ENCODE data around the gene PAX7.

PAX7 gene

DNA sequence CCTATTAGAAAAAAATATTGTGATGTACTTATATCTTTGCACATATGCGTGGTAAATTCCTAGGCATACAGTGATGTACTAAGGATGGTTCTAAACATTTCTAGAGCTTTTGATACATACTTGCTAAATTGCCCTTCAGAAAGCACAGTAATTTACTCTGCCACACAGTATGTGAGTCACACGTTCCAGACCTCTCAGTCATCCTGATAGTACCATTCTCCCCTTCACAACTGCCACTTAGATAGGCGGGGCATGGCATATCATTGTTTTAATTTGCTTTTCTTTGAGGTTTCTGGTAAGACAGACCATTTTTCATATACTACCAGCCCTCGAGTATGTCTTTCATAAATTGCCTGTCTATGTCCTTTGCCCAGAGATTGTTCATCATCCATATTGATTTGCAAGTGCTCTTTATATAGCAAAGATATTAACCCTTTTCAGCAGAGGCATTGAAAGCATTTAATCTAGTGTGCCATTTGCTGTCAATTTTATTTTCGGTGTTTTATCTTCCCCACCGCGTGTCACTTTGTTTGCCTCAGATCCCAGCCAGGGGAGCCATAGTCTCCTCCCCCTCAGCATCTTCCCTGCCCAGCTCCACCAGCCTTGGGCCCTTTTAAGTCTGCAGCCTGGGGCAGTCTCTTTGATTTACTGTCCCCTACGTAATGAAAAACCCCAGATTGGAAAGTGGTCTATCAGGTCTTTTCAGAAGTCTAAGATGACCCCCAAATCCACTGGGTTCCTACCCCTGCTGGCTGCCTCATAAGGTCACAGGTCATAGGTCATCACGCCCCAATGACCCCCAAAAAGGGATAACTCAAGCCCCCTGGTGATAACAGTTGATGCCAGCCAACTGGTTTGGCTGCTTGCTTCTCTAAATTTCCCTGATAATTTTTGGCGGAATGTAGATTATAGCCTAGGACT lies 11.8 kb upstream of the PAX7 start:
- no peak for DNase-seq (ENCODE audit: low read depth)

DNA sequence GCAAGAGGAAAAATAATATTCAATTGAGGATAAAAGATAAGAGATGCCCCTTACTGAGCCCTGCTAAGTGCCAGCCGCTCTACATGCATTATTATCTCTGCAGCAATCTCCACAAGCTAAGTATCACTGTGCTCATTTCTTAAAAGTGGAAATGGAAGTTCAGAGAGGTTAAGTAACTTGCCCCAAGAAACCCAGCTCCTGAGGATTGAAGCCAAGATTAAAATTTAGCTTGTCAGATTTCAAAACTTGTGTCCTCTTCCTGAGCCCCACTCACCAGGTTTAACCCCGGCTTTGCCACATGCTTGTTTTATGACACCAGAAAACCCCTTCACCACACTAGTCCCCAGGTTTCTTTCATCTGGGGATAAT lies 11.2 kb upstream of the PAX7 start:
- no peak for DNase-seq (ENCODE audit: low read depth)

DNA sequence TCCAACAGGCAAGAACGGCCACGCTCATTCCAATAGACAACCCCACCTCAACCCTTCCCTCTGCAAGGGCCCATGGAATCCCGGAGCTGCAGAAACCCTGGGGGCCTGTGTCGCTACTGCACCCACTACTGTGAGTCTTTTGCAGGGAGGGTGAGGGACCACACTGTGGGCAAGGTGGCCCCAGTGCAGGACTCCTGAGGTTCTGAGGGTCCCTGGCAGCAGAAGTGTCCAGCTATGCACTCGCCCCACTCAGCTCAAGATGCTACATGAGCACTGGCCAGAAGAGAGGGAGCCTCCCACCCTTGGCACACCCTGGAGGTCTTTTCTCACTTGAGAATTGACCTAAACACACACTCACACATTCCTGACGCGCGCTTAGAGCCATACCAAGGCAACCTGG lies 2.1 kb upstream of the PAX7 start:
- no peak for DNase-seq (ENCODE audit: low read depth)

DNA sequence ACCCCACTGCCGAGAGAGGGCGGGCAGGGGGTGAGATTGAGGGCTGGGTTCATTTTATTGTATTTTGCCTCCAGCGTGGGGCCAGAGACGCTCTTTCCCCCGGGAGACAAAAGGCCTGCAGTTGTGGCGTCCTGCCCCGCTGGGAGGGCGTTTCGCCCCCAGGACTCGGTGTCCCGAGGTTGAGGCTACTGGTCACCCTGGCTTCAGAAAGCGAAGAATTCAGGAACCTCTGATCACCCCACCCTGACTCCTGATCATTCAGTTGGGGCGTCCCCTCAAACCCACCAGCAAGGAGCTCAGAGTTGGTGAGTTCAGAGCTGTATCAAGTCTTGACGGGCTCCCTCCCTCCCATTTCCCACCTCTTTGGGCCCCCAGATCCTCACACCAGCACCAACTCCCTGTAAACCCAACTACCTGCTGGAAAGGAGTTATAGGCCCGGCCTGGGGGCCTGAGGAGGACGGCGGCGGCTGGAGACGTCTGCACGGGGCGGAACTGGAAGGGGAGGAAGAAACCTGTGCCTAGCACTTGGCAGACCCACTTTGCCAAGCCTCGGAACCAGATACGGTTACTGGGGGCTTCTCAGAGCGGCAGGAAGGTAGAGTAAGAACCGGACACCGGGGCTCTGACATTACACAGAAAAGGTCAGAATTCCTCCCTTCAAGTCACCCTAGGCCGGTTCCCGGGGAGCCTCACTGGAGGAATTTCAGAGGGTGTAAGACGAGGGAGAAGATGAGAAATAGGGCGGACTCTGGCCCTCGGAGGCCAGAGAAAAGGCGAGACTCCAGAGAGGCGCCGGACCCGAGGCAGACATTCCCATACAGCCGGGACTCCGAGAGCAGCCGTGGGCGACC lies 761 bp upstream of the PAX7 start:
- no peak for DNase-seq (ENCODE audit: low read depth)

- no peak for DNase-seq (ENCODE audit: low read depth)
Observed at GRCh38 chr1:18631496-18632217, 1.0 kb downstream of the PAX7 start.

DNA sequence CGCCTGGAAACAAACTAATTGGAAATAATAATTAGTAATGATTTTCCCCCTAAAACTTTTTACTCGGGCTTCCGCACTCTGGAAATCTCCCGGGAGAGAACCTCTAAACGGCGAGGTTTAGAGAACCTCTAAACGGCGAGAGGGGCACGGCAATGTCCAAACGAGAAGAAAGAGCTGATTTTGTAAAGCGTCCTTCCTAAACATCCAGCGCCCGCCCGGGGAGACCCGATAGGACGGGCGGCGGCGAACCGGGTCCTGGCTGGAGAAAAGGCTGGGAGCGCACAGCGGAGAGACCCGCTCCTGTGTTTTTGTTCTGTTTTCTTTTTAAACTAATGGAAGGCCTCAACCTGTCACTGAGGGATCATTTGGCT lies 1.6 kb downstream of the PAX7 start:
- DNase-seq (ENCODE audit: low read depth), result no peak

DNA sequence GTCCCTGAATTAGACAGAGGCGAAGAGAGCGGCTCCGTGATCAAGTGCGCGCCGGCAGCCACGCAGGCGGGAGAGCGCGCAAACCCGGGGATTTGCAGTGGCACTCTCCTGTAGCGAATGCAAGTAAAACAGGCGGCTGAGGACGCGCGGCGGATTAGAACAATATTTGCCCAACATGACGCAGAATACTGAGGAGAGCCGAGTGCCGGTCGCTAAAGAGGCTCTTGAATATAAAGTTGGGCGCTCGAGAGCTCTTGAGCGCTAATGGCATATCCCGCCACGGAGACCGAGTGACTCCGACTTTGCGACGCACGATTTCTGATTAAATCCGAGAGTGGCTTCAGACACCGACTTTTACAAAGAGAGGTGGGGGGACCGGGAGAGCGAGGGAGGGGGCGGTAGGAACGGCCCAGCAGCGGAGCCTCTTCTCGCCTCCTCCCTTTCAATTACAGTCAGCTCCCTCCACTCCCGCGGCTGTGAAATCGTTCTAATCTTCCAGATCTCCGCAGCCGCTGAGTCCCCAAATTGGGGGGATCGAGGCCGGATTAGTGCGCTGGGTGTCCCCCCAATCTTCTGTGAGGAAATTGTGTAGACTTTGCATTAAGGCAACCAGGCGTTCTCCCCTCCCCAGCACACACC lies 2.3 kb downstream of the PAX7 start:
- no peak for DNase-seq (ENCODE audit: low read depth)

GRCh38 chr1:18633422-18634155 lies 2.9 kb downstream of the PAX7 start:
- no peak for DNase-seq (ENCODE audit: low read depth)

GRCh38 chr1:18634276-18634675 lies 3.6 kb downstream of the PAX7 start:
- no peak for DNase-seq (ENCODE audit: low read depth)

DNA sequence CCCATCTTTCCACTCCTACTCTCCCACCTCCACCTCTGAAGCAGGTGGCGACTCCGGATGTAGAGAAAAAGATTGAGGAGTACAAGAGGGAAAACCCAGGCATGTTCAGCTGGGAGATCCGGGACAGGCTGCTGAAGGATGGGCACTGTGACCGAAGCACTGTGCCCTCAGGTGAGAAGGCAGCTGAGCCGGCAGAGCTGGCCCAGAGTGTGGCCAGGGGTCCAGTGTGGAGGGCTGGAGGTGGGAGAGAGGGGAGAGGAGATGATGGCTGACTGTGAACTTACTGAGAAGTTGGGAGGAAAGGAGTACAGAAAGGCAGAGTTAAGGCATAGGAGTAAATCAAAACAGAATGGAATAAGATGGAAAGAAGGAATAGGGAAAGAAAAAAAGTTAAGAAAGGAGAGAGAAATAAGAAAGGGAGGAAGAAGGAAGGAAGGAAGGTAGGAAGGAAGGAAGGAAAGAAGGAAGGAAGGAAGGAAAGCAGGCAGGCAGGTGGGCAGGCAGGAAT lies 4.5 kb downstream of the PAX7 start:
- DNase-seq (ENCODE audit: low read depth), result no peak

GRCh38 chr1:18635891-18636595 lies 5.4 kb downstream of the PAX7 start:
- DNase-seq (ENCODE audit: low read depth), result no peak

DNA sequence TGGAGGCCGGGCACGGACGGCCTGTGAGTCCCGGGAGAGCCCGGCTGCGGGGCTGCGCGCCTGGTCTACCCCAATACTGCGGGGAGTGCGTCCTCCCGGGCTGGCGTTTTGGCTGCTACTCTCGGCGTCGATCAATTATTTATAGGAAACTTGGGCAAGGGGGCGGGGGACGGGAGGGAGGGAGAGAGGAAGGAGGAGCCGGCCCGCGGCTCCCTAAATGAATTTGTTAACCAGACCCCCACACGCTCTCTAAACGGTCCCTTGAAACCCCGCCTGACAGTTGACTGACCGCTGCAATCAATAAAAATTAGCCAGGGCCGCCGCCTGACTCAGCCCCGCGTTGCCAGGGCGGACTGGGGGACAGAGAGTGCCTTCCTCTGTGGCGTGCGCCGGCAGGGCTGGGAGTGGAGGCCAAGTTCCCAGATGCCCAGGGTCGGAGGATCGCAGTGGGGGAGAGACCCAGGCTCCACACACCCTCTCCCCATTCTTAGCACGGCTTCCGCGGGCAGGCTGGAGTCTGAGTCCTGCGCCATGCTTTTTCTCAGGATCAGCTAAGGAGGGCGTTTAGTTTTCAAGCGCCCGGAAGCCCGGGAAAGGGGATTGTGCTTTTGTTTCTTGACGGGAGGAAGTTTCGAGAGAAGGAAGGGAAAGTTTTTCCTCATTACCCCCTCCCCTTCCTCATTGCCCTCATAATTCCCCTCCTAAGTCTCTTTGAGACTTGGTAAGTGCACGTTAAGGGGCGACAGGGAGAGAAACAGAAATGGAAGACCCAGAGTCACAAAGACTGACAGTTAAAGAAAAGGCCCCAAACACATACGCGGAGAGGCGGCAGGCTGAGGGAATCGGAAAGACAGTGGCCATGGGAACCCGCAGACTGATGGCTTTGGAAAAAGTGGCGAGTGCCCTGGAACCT lies 6.2 kb downstream of the PAX7 start:
- DNase-seq (ENCODE audit: low read depth), result no peak

- DNase-seq (ENCODE audit: low read depth), result no peak
Observed at GRCh38 chr1:18637511-18637960, 6.9 kb downstream of the PAX7 start.

GRCh38 chr1:18637962-18638834 lies 7.6 kb downstream of the PAX7 start:
- DNase-seq (ENCODE audit: low read depth), result no peak

DNA sequence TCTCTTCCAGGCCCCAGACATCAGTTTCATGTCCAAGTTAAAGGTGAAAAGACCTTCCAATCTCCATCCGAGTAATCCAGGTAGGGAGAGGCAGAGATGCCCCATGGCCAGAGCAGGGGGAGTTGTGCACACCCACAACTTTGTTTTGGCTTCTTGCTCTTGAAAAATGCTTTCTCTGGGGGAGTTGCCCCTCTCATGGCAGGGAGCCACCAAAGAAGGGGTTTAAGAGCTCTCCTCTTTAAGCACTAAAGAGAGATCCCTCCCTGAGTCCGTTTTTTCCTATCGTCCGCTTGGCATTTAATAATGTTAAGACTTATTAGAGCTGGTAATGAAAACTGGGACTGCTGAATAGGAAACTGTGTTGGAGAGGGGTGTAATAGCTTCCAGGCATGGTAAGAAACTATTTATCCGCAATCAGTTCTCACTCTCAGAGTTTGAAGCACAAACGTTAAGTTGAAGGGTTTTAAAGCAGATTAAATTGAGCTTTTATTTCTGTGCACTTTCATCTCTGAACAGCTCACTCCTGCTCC lies 8.3 kb downstream of the PAX7 start:
- DNase-seq (ENCODE audit: low read depth), result no peak

- no peak for DNase-seq (ENCODE audit: low read depth)
Observed at GRCh38 chr1:18639368-18640055, 8.9 kb downstream of the PAX7 start.

GRCh38 chr1:18640228-18641004 lies 9.8 kb downstream of the PAX7 start:
- DNase-seq (ENCODE audit: low read depth), result no peak
